Pons (tissue), 1 donor: Measurements from ENCODE around the gene FOXP3.

Source experiments
- DNase-seq: peaks from one replicate; pipeline ENCODE4 v3.0.0-alpha.2; 2016; ENCODE audit warnings: low spot score

Gene FOXP3

GRCh38 chrX:49276207-49276606 lies 11.7 kb upstream of the FOXP3 start:
- no peak for DNase-seq

GRCh38 chrX:49273181-49273727 lies 8.7 kb upstream of the FOXP3 start:
- DNase-seq = no peak

- no peak for DNase-seq
Measured at GRCh38 chrX:49272421-49272820, 7.9 kb upstream of the FOXP3 start.

GRCh38 chrX:49271341-49271740 lies 6.8 kb upstream of the FOXP3 start:
- DNase-seq = no peak

- no peak for DNase-seq
Measured at GRCh38 chrX:49270249-49270921, 5.9 kb upstream of the FOXP3 start.

- DNase-seq = no peak
Measured at GRCh38 chrX:49269767-49270248, 5.3 kb upstream of the FOXP3 start, which contains the start of gene PPP1R3F. Gene PPP1R3F (plus strand): TSS chrX:49269793. CDS start chrX:49269870, 77 bp downstream.

GRCh38 chrX:49269010-49269766 lies 4.7 kb upstream of the FOXP3 start:
- DNase-seq = peak; percentile 97

- no peak for DNase-seq
Measured at GRCh38 chrX:49268702-49269009, 4.1 kb upstream of the FOXP3 start.

GRCh38 chrX:49266523-49267445 lies 2.3 kb upstream of the FOXP3 start:
- DNase-seq = no peak

- DNase-seq = no peak
Measured at GRCh38 chrX:49263631-49264030, 879 bp downstream of the FOXP3 start.

GRCh38 chrX:49262603-49263002 lies 1.9 kb downstream of the FOXP3 start:
- DNase-seq = no peak

- DNase-seq = no peak
Measured at GRCh38 chrX:49260221-49260985, 4.1 kb downstream of the FOXP3 start.

GRCh38 chrX:49258749-49259124 lies 5.8 kb downstream of the FOXP3 start:
- DNase-seq = no peak

- DNase-seq = no peak
Measured at GRCh38 chrX:49257846-49258748, 6.4 kb downstream of the FOXP3 start.

GRCh38 chrX:49257074-49257790 lies 7.3 kb downstream of the FOXP3 start:
- no peak for DNase-seq

- no peak for DNase-seq
Measured at GRCh38 chrX:49256268-49256995, 8.1 kb downstream of the FOXP3 start.

- no peak for DNase-seq
Measured at GRCh38 chrX:49254639-49255038, 9.9 kb downstream of the FOXP3 start.

- DNase-seq = no peak
Measured at GRCh38 chrX:49251325-49251724, 13.2 kb downstream of the FOXP3 start.

- no peak for DNase-seq
Measured at GRCh38 chrX:49250578-49250977, 13.9 kb downstream of the FOXP3 start.
